Measurements from ENCODE around the gene MYO7B.

The MYO7B gene

DNA sequence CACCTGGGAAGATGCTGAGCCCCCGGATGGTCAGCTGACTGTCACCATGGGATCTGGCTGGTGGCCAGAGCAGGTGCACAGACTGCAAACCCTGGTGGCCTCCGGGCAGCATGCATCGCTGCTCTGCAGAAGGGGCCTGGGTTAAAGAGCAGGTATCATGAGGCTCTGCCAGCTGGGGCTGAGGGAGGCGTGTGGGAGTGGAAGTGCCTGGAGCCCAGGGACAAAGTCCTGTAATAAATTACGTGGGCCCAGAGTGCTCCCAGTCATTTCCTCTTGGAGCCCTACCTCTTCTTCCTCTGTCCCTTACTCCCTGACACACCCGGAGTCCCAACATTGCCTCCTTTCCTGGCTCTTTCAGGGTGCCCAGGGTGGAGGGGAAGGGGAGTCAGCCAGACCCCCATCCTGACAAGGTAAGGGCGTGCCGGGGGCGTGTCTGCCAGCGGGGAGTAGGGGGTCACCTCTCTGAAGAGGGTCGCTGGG is at the start of gene MYO7B:
MYO7B (plus strand) TSS at position 262 of the 480 bp plus-strand sequence. CDS start 24,040 bp downstream, outside the sequence.
- DNase-seq (ENCODE audit: low read depth): no peak
- no peak within 1 kb of the TSS for H3K4me3 ChIP-seq (ENCODE audit: low read depth, low read length)

DNA sequence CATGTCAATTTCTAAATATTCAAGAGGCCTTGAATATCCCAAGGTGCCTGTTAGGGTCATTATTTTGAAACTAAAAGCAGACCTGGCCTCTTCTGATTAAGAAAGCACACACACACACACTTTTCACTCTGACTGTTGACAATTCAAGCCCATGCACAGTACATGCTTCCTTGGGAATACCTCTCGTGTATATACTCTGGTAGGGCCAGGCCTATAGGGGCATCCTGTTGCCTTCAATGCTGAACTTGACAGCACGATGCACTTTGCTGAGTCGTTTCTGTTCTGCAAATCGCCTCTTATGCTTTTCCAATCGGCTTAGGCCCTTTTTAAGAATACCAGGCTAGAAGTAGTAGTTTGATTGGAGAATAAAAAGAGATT is 49.8 kb upstream of the MYO7B start:
- no peak overlapping the region for H3K4me3 ChIP-seq (ENCODE audit: low read depth, low read length)
- no peak for DNase-seq (ENCODE audit: low read depth)

DNA sequence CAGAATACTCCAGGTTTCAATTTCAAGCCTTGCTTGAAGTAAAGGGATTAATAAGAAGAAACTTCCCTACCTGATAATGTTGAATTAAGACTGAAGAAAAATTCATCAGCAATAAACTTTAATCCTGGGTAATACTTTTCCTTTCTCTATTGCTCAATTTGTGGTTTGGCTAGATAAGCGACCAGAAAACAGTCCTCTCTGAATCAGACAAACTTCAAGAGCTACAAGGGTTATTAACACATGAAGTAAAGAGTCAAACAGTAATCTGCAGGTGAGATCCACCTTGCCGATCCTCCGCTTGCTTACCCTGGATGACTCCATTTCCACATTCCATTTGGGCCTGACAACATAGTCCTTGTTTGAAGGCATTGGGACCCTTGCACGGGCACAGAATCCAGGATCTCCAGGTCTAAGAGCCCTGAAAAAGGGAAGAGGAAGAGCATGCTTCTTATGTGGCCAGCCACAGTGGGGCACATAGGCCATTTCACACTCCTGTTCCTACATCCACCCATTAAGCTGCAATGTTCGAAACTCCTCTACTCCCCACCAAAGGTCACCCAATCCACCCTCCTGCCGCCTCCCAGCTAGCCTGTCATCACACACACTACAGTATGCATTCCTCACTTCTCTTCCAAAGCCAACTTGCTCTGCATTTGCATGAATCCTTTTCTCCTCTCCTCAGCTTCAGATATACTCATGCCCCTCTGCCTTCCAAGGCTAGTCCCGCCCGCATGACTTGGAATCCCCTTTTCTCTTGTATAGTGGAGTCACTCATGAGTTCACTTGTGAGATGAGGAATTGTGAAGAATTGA is 49.0 kb upstream of the MYO7B start:
- H3K4me3 ChIP-seq (ENCODE audit: low read depth, low read length): no peak overlapping the region
- DNase-seq (ENCODE audit: low read depth): no peak

DNA sequence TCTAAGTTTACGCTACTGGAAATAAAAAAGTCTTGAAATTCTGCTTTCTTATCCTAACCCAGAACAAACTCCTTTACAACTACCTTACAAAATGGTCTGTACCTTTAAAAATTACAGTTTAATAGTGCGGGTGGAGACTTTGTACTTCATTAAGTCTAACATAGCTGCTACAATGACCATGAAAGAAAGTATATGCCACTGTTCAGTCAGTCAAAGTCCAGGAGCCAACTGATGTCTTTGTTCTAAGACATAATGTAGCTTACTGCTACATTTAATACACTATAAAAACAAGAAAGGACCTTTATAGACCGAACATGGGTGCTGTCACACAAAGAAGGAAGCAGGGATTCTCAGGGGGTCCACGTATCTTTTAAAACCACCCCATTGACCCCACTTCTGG is 45.2 kb upstream of the MYO7B start:
- DNase-seq (ENCODE audit: low read depth): no peak
- H3K4me3 ChIP-seq (ENCODE audit: low read depth, low read length): no peak overlapping the region

DNA sequence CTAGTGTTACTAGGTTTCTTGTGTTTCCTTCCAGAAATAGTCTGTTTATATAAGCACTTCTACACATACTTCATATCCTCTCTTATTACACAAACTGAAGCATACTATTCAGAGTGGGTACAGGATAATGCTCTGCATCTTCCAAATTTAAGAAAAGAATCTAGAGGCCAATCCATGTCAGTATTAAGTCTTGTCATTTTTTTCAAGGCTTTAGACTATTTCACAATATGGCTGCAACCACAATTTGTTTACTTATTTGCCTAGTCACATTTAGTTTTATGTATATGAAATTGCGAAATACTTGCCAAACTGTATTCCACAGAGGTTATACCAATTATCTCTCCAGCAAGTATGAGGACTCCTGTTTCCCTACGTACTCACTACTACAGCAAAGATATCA is 37.1 kb upstream of the MYO7B start:
- peak; percentile 62 for DNase-seq (ENCODE audit: low read depth)
- no peak overlapping the region for H3K4me3 ChIP-seq (ENCODE audit: low read depth, low read length)

DNA sequence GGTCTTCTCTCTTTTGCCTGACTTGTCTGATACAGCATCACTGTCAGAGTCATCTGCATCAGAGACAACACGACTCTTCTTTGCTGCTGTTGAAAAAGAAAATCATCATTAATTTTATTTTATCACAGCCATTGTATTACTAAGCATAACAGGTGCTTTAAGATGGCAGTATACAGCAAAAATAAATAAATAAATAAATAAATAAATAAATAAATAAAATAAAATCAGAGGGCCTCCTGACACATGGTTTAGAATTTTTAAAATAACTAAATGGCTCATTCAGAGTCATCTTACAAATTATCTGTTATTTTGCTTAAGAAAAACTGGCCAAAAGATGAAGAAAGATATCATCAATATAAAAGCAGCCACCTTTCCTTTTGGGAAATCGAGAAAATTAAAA is 32.0 kb upstream of the MYO7B start:
- no peak for DNase-seq (ENCODE audit: low read depth)
- H3K4me3 ChIP-seq (ENCODE audit: low read depth, low read length): no peak overlapping the region

DNA sequence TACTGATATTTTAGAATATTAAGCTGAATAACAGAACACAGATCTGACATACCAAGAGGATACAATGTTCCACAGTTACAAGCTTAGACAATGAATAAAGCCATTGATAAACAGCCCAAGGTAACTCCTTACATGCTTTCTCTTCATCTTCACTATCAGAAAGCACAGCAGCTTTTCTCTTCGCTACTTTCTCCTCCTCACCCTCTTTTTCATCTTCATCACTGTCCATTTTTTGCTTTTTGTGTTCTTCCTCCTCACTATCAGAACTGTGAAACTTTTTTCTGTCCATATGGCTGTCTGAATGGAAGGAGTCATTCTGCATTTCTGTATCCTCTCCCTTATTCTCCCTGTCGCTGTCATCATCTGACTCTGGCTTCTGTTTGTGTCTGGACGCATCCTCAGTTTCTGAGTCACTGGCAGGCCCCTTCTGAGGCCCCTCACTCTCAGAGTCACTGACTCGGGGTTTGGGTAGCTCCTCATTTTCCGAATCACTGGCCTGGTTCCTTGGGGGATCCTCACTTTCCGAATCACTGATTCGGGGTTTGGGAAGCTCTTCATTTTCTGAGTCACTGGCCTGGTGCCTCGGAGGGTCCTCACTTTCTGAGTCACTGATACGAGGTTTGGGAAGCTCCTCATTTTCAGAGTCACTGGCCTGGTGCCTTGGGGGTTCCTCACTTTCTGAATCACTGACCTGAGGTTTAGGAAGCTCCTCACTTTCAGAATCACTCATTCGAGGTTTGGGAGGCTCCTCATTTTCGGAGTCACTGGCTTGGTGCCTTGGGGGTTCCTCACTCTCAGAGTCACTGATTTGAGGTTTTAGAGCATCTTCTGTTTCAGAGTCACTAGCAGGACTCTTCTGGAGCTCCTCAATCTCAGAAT is 30.7 kb upstream of the MYO7B start:
- no peak overlapping the region for H3K4me3 ChIP-seq (ENCODE audit: low read depth, low read length)
- no peak for DNase-seq (ENCODE audit: low read depth)

DNA sequence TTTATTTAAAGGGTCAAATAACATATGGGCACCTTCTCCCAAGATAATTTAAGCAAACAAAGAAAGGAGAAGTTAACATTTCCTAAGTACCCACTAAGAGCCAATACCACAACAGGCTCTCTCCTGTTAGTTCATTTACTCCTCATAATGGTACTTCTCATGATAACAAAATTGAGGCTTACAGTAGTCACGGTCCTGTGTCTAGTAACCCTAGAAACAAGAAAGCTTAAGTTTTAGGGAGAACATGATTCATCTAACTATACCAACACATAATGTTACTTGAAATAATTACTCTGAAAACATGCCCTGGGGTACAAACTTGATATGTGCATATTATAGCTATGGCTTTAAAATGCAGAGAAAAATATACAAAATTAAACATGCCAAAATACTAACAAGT is 29.0 kb upstream of the MYO7B start:
- DNase-seq (ENCODE audit: low read depth): no peak
- H3K4me3 ChIP-seq (ENCODE audit: low read depth, low read length): no peak overlapping the region

DNA sequence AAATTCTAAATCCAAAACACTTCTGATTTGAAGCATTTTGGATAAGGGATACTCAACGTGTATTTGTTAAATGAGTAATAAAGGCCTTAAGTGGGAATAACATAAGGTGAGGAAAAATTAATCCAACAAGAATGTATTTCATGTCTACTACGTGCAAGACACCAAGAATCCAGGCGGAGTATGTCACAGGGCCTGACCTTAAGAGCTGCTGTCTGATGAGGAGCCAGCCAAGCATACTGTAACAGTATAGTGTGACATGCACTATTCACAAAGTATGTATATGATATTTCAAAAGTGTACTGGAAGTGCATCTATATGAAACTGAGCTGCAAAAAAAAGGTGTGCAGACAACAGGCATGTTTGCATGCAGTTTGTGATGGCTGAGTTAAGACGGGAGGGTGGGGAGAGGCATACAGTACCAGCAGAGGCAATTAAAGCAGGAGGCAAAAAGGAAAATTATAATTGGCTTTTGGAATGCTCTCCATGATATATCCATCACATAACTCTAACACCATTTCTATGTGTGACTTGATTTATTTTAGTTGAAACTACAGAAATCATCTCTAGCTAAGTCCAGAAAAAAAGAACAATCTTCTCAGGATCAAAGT is 27.4 kb upstream of the MYO7B start:
- H3K4me3 ChIP-seq (ENCODE audit: low read depth, low read length): no peak overlapping the region
- no peak for DNase-seq (ENCODE audit: low read depth)

DNA sequence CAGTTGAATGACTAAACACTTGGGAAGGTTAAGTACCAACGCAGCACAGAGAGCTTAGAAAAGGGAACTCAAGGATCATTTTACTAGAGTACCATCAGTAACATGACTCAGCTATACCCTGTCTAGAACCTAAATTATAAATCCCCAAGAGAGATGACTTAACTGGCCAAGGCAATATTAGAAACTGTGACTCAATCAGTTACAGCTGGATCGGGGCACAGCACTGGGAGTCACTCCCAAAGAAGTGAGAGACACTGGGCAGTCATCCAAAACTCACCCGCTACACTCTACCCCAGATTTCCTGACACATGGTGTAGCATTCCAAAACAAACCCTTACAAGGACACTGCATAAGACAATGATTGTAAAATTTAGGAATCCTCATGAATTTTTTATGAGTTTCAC is 26.9 kb upstream of the MYO7B start:
- no peak overlapping the region for H3K4me3 ChIP-seq (ENCODE audit: low read depth, low read length)
- DNase-seq (ENCODE audit: low read depth): peak; percentile 100

DNA sequence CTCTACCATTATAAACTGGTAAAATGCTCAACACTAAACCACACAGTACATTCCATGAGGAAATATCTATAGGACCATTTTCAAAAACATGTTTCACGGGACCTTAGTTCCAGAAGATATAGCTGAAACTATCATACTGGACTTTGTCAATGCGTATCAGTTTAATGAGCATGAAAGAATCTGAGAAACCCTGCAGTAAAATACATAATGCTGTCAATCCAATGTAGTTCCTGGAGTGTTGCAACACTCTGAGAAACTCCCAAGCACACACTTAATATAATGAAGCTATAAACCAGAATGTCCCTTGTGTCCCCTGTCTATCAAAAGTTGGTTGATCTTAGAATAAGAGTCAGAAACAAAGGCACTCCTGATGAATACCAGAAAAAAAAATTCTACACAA is 25.4 kb upstream of the MYO7B start:
- DNase-seq (ENCODE audit: low read depth): no peak
- no peak overlapping the region for H3K4me3 ChIP-seq (ENCODE audit: low read depth, low read length)

DNA sequence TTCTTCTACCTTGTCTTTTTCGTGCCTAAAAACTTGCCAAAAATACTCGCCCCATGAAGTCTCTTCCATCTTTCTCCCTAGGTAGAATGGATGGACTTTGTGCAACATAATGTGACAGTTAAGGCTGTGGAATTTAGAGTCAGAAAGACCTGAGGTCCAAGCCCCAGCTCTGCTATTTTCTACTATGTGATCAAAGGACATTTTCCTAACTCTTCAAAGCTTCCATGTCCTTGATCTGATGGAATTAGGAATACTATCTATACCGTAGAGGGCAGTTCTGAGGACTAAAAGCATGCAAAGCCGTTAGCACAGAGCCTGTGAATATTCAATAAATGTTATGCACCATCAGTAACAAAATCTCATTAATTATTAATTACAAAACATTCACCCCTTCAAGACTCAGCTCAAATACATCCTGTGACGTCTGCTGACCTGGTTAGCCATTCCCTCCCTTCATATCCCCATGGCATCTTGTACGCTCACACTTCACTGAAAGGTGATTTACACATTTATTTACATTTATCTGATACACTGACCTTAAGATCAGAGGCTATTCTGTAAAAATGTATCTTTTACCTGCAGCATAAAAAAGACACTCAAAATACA is 24.3 kb upstream of the MYO7B start:
- H3K4me3 ChIP-seq (ENCODE audit: low read depth, low read length): no peak overlapping the region
- DNase-seq (ENCODE audit: low read depth): no peak

DNA sequence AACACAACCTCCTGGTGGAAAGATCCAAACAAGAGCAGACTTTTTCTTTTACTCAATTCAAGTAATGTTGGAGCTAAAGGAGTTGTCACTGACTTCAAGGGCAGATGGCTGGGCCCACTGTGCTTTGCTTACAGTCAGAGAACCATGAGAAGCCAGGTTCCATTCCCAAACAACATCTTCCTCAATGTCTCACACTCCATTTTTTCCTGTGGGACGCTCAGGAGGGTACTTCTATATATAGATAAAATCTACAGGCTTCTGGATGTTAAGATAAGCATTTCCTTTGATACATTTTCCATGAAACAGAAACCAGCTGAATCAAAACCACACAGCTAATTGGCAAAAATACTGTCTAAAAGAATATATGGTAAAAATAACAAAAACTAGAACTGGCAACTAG is 23.6 kb upstream of the MYO7B start:
- no peak overlapping the region for H3K4me3 ChIP-seq (ENCODE audit: low read depth, low read length)
- DNase-seq (ENCODE audit: low read depth): no peak

DNA sequence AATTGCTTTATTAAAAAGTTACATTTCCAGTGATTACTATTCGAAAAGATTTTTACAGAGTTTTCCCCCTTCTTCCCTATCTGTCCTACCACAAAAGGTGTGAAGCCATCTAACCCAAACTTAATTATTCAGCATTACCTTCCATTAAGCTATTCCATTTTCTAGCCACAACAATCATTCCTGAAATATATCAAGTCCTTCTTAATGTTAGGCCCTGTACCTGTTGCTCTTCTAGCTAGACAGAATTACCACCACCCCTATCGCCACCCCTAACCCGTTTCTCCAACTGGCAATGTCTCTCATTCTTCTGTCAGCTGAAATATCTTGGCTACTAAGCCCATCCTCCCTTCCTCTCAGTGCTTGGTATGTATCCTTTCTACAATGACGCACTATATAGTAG is 23.1 kb upstream of the MYO7B start:
- H3K4me3 ChIP-seq (ENCODE audit: low read depth, low read length): no peak overlapping the region
- no peak for DNase-seq (ENCODE audit: low read depth)

DNA sequence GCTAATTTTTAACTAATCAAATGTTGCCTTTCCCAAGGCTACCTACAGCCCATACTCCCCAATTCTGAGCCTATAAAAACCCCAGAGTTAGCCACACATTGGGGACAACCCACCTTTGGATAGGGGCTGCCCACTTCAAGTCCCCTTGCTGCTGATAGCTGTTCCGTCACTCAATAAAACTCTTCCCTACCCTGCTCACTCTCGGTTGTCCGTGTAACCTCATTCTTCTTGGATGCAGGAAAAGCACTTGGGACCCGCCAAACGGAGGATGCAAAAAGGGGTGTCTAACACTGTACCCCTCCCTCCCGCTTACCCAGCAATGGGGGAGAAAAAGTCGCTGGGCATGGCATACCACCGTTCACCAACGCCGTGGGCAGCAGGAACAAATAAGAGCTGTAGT is 21.4 kb upstream of the MYO7B start:
- no peak for DNase-seq (ENCODE audit: low read depth)
- H3K4me3 ChIP-seq (ENCODE audit: low read depth, low read length): no peak overlapping the region

DNA sequence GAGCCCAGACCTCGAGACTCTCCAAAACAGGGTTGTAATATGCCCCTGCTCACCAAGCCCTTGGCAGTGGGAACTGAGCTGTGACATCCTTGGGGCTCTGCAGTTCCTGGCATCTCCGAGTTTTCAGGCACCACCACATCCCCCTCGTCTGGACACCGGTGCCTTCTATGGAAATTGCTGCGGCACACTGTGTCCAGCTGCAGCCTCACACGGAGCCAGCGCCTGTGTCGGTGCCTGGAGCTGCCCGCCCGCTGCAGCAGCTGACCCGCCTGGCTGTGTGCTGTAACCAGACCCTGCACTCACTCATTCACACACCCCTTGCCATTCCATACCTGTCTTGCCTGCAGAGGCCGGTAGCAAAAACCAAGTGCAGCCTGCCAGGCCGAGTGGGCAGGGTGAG is 21.0 kb upstream of the MYO7B start:
- H3K4me3 ChIP-seq (ENCODE audit: low read depth, low read length): no peak overlapping the region
- DNase-seq (ENCODE audit: low read depth): no peak

DNA sequence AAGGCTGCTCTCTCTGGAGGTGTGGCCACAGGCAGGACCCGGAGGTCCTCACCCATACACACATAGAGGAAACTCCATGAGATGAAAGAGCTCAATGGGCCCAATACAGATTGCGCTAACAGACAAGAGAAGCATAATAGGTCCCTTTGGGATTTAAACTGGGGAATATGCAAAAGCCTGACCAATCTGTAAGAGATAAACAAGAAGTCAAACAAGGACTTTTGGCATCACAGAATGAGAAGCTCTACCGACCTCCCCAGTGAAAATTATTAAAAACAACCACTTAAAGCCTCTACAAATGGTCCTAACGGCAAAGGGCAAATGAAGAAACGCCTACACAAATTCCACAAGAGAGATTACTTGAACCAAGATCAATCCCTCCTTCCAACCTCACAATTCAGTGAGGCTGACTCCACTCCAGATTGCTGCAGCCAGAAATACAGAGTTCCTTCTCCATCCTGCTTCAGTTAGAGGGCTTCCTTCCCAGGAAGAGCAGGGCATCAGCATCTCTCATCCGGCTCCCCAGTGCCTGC is 20.0 kb upstream of the MYO7B start:
- no peak overlapping the region for H3K4me3 ChIP-seq (ENCODE audit: low read depth, low read length)
- no peak for DNase-seq (ENCODE audit: low read depth)

DNA sequence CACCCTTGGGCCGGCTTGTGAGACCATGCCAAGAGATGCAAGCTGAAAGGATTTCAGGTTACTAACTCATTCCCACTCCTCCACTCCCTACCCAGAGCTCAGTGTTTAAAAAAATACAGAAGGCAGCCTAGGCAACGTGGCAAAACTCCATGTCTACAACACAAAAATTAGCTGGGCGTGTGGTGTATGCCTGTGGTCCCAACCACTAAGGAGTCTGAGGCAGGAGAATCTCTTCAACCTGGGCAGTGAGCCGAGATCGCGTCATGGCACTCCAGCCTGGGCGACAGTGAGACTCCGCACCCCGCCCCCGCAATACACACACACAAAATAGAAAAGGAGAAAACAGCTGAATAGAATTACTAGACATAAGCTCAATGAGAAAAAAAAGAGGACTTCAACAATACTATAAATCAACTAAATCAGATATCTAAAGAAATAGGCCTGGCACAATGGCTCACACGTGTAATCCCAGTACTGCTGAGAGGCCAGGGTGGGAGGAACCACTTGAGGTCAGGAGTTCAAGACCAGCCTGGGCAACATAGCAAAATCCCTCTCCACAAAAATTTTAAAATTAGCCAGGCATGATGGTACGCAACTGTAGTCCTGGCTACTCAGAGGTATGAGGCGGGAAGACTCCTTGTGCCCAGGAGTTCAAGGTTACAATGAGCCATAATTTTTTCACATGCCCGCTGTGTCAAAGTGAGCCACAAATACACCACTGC is 19.3 kb upstream of the MYO7B start:
- H3K4me3 ChIP-seq (ENCODE audit: low read depth, low read length): no peak overlapping the region
- no peak for DNase-seq (ENCODE audit: low read depth)

DNA sequence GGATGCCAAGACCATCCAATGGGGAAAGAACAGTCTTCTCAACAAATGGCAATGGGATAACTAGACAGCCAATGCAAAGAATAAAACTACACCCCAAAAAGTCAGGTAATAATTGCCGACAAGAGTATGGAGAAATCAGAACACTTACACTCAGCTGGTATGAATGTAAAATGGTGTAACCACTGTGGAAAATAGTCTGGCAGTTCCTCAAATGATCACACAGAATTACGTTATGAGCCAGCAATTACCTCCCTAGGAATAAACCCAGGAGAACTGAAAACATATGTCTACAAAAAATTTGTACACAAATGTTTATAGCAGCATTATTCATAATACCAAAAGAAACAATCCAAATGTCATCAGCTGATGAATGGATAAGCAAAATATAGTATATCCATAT is 18.0 kb upstream of the MYO7B start:
- H3K4me3 ChIP-seq (ENCODE audit: low read depth, low read length): no peak overlapping the region
- no peak for DNase-seq (ENCODE audit: low read depth)
